GM19463 (cell line): Measurements from ENCODE around the gene ZMYM4.

Experiments used
- ATAC-seq: cut with Tn5 transposase; IDR thresholded peaks from one replicate; pipeline ENCODE4 v1.9.1; 2021; ENCODE audit warnings: mild to moderate bottlenecking, moderate library complexity; ENCODE audit not compliant: unreplicated experiment

Gene ZMYM4

DNA sequence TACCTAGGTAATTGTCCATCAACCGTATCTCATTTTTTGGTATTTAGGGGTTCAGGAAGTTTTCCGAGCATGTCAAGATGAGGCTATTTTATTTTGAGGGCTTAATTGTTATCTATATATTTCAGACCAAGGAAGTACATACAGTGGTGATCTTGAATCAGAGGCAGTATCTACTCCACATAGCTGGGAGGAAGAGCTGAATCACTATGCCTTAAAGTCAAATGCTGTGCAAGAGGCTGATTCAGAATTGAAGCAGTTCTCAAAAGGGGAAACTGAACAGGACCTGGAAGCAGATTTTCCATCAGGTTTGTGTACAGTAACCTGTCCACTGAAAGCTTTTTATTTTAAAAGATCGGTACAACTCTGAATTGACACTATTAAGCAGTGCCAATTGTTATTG is 130.2 kb downstream of the ZMYM4 start:
- ATAC-seq: no peak

- no peak for ATAC-seq
These were observed 132.5 kb downstream of the ZMYM4 start for GRCh38 chr1:35401049-35401448.

DNA sequence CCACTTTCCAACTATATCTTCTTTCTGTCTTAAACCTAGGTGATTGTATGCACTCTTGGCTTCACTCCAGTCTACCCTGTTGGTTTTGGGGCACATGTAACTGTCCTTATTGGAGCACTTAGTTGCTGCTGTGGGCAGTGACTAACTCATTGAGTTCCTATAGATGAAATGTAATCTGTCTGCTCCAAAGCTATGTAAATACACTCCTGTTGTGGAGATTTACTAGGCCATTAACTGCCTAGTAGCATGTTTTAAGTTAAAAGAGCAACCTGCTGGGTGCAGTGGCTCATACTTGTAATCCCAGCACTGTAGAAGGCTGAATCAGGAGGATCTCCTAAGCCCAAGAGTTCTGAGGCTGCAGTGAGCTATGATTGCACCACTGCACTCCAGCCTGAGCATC is 137.6 kb downstream of the ZMYM4 start:
- ATAC-seq: no peak

DNA sequence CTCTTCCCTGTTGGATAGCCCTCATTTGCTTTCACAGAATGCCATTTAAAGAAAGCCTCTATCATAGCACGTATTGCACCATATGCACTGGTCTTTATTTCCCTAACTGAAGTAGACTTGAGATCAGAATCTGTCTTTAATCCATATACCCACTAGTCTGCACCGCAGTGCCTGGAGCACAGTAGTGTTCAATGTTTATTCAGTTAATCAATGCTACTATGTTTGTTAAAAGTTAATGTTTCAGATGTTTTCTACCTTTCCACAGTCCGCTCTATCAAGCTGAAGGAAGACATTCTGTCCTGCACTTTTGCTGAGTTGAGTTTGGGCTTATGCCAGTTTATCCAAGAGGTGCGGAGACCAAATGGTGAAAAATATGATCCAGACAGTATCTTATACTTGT is 139.2 kb downstream of the ZMYM4 start:
- ATAC-seq: no peak

DNA sequence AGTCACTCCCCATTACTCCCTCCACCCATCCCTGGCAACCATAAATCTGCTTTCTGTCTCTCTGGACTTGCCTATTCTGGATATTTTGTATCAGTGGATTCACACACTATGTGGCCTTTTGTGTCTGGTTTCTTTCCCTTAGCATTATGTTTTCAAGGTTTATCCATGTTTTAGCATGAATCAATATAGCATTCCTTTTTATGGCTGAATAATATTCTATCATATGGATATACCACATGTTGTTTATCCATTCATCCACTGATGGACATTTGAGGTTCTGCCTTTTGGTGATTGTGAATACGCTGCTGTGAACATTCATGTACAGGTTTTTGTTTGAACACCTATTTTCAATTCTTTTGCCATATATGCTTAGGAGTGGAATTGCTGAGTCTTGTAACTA is 140.4 kb downstream of the ZMYM4 start:
- no peak for ATAC-seq

DNA sequence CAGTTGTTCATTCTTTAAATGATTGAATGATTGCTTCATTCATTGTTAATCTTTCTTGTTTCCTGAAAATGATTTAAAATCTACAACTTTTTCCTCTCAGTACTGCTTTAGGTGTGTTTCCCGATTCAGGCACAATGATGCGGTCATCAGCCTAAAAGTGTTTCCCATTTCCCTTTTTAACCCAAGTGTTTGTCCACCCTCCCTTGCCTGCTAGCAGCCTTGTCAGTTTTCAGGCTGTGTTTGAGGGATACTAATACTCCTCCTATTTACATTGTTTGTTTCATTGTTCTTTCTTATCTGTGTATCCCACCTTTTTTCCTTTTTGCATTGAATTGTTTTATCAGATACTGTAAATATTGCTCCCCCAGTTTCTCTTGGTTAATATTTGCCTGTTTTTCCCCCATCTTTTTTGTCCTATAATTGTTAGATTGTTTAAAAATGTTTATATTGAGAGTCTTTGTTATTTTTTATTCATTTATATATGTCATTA is 157.6 kb downstream of the ZMYM4 start:
- ATAC-seq: no peak

GRCh38 chr1:35428360-35428759 is 159.9 kb downstream of the ZMYM4 start:
- ATAC-seq: no peak

- no peak for ATAC-seq
These were observed 162.3 kb downstream of the ZMYM4 start for GRCh38 chr1:35430762-35431161.

DNA sequence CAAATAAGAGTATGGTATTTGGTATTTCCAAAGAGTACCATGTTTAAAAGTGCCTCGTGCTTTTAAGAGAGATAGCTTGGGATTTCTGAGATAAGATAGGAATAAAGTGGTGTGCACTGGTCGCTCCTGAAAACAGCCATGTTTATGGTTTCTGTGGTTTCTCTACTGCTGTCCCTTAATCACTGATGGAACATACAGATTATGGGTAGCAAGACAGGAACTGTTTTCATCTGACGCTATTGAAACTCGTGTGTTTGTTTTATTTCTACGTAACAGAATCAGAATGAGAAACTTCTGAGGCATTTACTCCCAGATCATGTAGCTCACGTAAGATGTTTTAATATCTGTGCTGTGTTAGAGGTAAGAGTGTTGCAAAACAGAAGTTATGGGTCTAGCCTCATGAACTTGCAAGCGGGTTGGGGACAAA is 162.7 kb downstream of the ZMYM4 start:
- no peak for ATAC-seq

DNA sequence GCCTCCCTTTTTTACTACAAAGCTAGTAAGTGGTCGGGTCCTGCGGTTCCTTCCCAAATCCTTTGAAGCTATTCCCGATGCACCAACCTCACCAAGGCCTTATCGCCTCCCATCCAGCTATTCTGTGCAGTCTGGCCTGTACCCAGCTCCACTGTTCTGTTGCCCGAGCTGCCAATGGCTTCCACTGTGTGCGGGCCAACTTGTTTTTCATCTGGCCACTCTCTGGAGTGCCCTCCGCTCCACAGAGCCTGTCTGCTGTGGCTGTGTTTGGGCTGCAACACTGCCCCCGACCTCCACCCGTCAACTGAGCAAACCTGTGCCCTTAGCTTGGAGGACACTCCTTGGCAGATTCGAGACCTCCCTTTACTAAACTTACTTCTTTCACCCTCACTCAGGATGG is 163.7 kb downstream of the ZMYM4 start:
- no peak for ATAC-seq

GRCh38 chr1:35433714-35434113 is 165.2 kb downstream of the ZMYM4 start:
- ATAC-seq: no peak

DNA sequence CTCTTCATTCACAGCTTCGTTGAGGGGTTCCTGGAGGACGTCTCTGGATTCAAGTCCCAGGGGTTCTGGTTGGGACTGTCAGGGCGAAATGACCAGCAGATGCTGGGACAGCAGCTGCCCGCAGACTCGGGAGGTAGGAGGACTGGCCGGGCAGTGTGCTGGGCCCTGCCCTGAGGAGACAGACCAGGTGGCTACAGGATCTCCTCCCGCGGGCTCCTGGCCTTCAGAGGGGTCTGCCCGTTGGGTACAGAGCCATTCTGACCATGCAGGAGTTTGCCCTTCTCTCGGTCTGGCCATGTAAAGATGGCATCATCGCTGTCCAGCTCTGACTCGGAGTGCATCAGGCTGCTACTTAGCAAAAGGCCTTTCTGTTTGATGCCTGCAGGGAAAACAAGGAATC is 166.2 kb downstream of the ZMYM4 start:
- no peak for ATAC-seq

DNA sequence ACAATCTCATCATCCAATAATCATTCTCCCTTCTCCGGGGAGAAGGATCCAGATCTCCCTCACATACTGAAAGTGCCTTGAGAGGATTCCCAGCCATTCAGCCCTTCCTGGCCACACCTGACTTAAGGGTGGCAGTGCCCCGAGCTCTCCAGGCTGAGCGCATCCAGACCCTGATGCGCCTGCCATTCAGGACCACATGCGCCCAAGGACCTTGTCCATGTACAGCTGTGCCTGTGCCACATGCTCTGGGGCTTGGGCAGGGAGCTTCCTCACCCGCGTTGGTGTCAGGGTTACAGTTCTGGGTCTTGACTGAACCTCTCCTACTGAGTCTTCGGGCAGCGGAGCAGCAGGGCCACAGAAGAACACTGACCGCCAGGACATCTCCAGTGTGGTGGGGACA is 167.6 kb downstream of the ZMYM4 start:
- ATAC-seq: no peak

DNA sequence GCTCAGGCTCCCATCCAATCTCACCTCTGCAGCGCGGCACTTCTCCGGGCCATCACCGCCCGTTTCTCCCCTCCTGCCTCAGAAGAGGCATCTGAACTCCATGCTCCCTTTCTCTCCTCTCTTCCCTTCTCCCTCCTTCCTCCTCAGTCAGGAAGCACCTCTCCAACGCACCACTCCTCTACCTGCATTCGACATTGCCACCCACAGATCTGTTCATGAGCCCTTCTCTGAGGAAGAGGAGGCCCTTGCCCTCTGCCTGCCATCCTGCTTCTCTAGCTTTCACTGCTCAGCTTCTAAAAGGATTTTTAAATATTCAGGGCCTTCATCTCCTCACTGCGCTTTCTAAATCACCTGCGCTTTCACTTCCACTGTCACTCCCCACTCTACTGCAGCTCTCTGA is 168.7 kb downstream of the ZMYM4 start:
- ATAC-seq: no peak

DNA sequence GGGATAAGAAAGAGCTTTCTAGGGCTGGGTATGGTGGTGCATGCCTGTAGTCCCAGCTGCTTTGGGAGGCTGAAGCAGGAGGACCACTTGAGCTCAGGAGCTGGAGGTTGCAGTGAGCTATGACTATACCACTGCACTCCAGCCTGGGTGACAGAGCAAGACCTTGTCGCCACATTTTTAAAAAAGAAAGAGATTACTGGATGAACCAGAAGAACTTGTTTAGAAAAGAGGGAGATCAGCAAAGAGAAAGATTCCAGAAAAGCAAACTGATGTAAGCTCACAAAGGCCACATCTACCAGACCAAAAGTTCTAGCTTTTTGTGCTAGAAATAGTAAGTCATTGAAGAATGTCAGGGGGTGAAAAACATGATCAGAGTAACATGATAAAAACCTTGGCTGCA is 171.1 kb downstream of the ZMYM4 start:
- no peak for ATAC-seq

DNA sequence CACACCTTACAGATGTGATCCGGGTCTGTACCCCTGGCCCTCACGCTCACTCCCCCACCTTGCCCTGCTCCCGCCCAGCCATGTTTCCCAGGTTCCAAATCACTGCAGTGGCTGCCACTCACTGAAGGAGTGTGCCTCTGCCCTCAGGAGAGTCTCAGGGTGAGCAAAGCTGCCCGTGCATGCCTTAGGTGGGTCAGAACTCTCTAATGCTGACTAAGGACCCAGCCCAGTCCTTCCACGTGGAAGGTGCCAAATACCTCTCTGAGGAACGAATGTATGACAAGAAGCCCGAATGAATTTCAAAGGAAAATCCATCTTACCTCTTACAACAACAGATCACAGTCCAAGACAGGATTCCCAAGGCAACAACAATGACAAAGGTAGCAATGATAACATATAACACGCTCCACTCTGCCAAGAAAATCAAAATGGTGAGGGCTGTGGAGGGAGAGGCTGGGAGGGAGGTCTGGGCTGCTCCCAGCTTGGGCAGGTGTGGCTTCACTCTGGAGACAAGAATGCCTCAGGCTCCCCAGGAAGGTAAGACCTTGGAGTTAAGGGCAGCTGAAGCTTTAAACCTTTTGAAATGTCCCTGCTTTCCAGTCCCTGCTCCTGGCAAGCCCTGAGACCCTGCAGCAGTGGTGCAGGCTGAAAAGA is 173.5 kb downstream of the ZMYM4 start:
- no peak for ATAC-seq

- no peak for ATAC-seq
These were observed 174.2 kb downstream of the ZMYM4 start for GRCh38 chr1:35442734-35443133.

- no peak for ATAC-seq
These were observed 175.4 kb downstream of the ZMYM4 start for GRCh38 chr1:35443768-35444518.

- ATAC-seq: no peak
These were observed 175.9 kb downstream of the ZMYM4 start for GRCh38 chr1:35444519-35444774.

DNA sequence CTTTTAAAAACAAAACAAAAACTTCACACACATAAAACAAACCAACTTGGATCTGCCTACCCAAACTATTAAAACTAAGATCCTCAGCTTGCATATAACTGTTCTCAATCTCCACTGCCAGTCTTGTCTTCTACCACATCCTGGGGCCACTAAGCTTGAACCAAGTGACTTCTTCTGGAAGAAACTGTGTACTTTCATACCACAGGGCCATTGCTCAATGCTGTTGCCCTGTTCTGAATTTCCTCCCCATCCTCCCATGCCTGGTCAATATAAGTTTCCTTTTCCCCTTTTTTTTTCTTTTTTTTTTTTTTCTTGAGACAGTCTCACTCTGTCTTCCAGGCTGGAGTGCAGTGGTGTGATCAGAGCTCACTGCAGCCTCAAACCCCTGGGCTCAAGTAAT is 178.8 kb downstream of the ZMYM4 start:
- no peak for ATAC-seq

GRCh38 chr1:35448344-35448801 is 179.9 kb downstream of the ZMYM4 start:
- no peak for ATAC-seq

DNA sequence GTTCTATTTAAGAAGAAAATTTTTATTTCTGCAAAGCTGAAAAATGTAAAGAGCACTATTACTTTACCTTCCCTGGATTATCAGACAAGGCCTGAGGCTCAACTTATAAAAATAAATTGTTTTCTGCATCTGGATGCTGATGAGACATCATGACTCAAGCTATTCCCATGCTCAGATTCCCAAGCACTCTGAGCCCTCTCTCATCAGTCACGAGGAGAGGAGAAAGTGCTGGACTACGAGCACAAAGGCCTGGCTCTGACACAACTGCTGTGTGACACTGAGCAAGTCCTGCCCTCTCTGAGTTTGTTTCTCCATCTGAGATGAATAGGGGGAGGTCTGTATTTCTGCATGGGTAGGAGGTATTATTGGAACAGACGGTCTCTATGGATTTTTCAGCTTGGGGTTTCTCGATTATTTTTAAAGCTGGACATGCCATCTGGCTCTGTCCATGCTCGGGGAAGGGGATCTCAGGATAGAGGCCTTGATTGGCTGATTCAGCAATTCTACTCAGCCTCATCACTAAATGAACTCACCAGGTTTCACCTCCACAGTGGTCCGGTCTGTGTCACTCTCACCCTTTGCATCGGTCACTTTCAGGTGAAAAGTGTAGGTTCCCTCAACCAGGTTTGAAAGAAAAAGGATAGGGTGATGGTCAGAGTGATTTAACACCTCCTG is 181.0 kb downstream of the ZMYM4 start:
- no peak for ATAC-seq
